Neural cell (in vitro differentiated cells): ENCODE results near the gene CFAP58. TPM values are rescaled to one million over a fixed set of nuclear protein-coding genes. Genes with fewer than 3 reads are reported as not detected.

ENCODE experiments used
- H2AFZ ChIP-seq: fragments of 200-600, 300-800 bp; sonication (generic), shearing (Covaris generic); 2 replicates; pipeline ENCODE4 v1.6.0; 2014; ENCODE audit warnings: low read depth, mild to moderate bottlenecking, antibody characterized with exemption, low read length, moderate library complexity
- H3F3A ChIP-seq: fragments of 200-600 bp; shearing (Covaris generic); 2 replicates; pipeline ENCODE4 v1.6.1; 2016; ENCODE audit warnings: mild to moderate bottlenecking, moderate library complexity, mixed read lengths, antibody characterized with exemption, low read length; ENCODE audit not compliant: insufficient read depth, poor library complexity, severe bottlenecking
- H3K27ac ChIP-seq: fragments of 200-600, 300-800 bp; sonication (generic), shearing (Covaris generic); 2 replicates; pipeline ENCODE4 v1.5.1; 2014; ENCODE audit warnings: mild to moderate bottlenecking, low read length, moderate library complexity
- H3K27me3 ChIP-seq: fragments of 300-800, 200-600 bp; sonication (generic), shearing (Covaris generic); 2 replicates; pipeline ENCODE4 v1.6.0; 2014; ENCODE audit warnings: mild to moderate bottlenecking, low read depth, low read length, moderate library complexity; ENCODE audit not compliant: insufficient read depth
- H3K36me3 ChIP-seq: fragments of 300-800, 200-600 bp; sonication (generic), shearing (Covaris generic); 2 replicates; pipeline ENCODE4 v1.5.1; 2014; ENCODE audit warnings: mild to moderate bottlenecking, antibody characterized with exemption, low read length, moderate library complexity; ENCODE audit not compliant: insufficient read depth
- H3K4me2 ChIP-seq: fragments of 300-800, 200-600 bp; sonication (generic), shearing (Covaris generic); 2 replicates; pipeline ENCODE4 v1.6.0; 2014; ENCODE audit warnings: mild to moderate bottlenecking, low read length
- H3K4me3 ChIP-seq: fragments of 300-800, 200-600 bp; sonication (generic), shearing (Covaris generic); 2 replicates; pipeline ENCODE4 v1.5.1; 2014; ENCODE audit warnings: mild to moderate bottlenecking, low read length, moderate library complexity
- H3K79me2 ChIP-seq: fragments of 200-600 bp; shearing (Covaris generic); replicated peaks from 2 replicates; pipeline ENCODE4 v1.6.0; 2014; ENCODE audit warnings: mild to moderate bottlenecking, low read length, moderate library complexity; ENCODE audit not compliant: insufficient read depth
- H3K9ac ChIP-seq: fragments of 300-800, 200-600 bp; sonication (generic), shearing (Covaris generic); 2 replicates; pipeline ENCODE4 v1.6.1; 2016; ENCODE audit warnings: mild to moderate bottlenecking, low read length, mixed read lengths
- H3K9me2 ChIP-seq: fragments of 200-600 bp; shearing (Covaris generic); 2 replicates; pipeline ENCODE4 v1.6.1; 2016; ENCODE audit warnings: mild to moderate bottlenecking, low read length, mixed read lengths; ENCODE audit not compliant: insufficient read depth
- H3K9me3 ChIP-seq: fragments of 200-600, 300-800 bp; sonication (generic), shearing (Covaris generic); 2 replicates; pipeline ENCODE4 v1.6.1; 2016; ENCODE audit warnings: mild to moderate bottlenecking, mixed run types, low read length, moderate library complexity, mixed read lengths
- H4K20me1 ChIP-seq: fragments of 200-600 bp; shearing (Covaris generic); 2 replicates; pipeline ENCODE4 v1.6.1; 2016; ENCODE audit warnings: mild to moderate bottlenecking, mixed run types; ENCODE audit not compliant: insufficient read depth
- CTCF ChIP-seq: fragments of 450-650 bp; IDR thresholded peaks from 2 replicates; pipeline ENCODE4 v1.5.1; 2014; ENCODE audit warnings: antibody characterized with exemption, mild to moderate bottlenecking, moderate library complexity; ENCODE audit not compliant: poor library complexity, severe bottlenecking
- EP300 ChIP-seq: fragments of 450-650 bp; conservative IDR thresholded peaks from 2 replicates; pipeline ENCODE4 v1.6.1; 2014; ENCODE audit warnings: antibody characterized with exemption, mild to moderate bottlenecking, moderate library complexity; ENCODE audit not compliant: poor library complexity, severe bottlenecking
- EZH2 ChIP-seq: fragments of 200-600, 300-800 bp; shearing (Covaris generic), sonication (generic); IDR thresholded peaks from 2 replicates; pipeline ENCODE4 v1.6.1; 2014; ENCODE audit warnings: antibody characterized with exemption, low read length, borderline replicate concordance, mild to moderate bottlenecking; ENCODE audit not compliant: insufficient read depth, poor library complexity, severe bottlenecking
- MXI1 ChIP-seq: fragments of 450-650 bp; conservative IDR thresholded peaks from 2 replicates; pipeline ENCODE4 v1.6.1; 2014; ENCODE audit warnings: antibody characterized with exemption, mild to moderate bottlenecking; ENCODE audit not compliant: poor library complexity, severe bottlenecking
- POLR2AphosphoS5 ChIP-seq: IDR thresholded peaks from 2 replicates; pipeline ENCODE4 v1.6.1; 2012
- RAD21 ChIP-seq: fragments of 450-650 bp; conservative IDR thresholded peaks from 2 replicates; pipeline ENCODE4 v1.6.1; 2014; ENCODE audit warnings: antibody characterized with exemption, mild to moderate bottlenecking, moderate library complexity
- REST ChIP-seq: IDR thresholded peaks from 2 replicates; pipeline ENCODE4 v1.6.1; 2012; ENCODE audit warnings: borderline replicate concordance
- SMC3 ChIP-seq: fragments of 450-650 bp; conservative IDR thresholded peaks from 2 replicates; pipeline ENCODE4 v1.6.1; 2014; ENCODE audit warnings: antibody characterized with exemption, mild to moderate bottlenecking, moderate library complexity; ENCODE audit not compliant: poor library complexity
- TAF1 ChIP-seq: IDR thresholded peaks from 2 replicates; pipeline ENCODE4 v1.6.1; 2012; ENCODE audit warnings: low read depth
- polyA plus RNA-seq: library from polyadenylated mRNA; depleted of rRNA; stranded (reverse); fragments of >200 nt; gene quantifications from 2 replicates; pipeline ENCODE4 v1.2.3, GENCODE V29; 2014

The CFAP58 gene
- polyA plus RNA-seq, 1 donor from 2014 or later = not detected

- no peaks in the 10 kb centered on the region for H3F3A ChIP-seq
- no peak overlapping the region for H3K27ac ChIP-seq
- no peaks in the 10 kb centered on the region for H3K9me2 ChIP-seq
- no peak overlapping the region for H2AFZ ChIP-seq
- no peaks in the 10 kb centered on the region for H4K20me1 ChIP-seq
- no peak for TF ChIP-seq MXI1
- no peak for TF ChIP-seq POLR2AphosphoS5
- no peak for TF ChIP-seq CTCF
- TF ChIP-seq TAF1 = no peak
- TF ChIP-seq SMC3 = no peak
- no peak for TF ChIP-seq EZH2
- TF ChIP-seq REST = no peak
- TF ChIP-seq RAD21 = no peak
- no peak for TF ChIP-seq EP300
- no peaks in the 10 kb centered on the region for H3K79me2 ChIP-seq
- H3K36me3 ChIP-seq = no peaks in the 10 kb centered on the region
- peaks cover 28% of the 10 kb centered on the region for H3K27me3 ChIP-seq
- no peaks in the 10 kb centered on the region for H3K9me3 ChIP-seq
- H3K9ac ChIP-seq = no peak overlapping the region
- no peak overlapping the region for H3K4me3 ChIP-seq
- no peak overlapping the region for H3K4me2 ChIP-seq
These were observed 19.8 kb upstream of the CFAP58 start for GRCh38 chr10:104333728-104334373.

GRCh38 chr10:104334561-104334960, 19.1 kb upstream of the CFAP58 start:
- no peaks in the 10 kb centered on the region for H4K20me1 ChIP-seq
- H3K4me2 ChIP-seq = no peak overlapping the region
- no peaks in the 10 kb centered on the region for H3K9me2 ChIP-seq
- H3F3A ChIP-seq = no peaks in the 10 kb centered on the region
- H2AFZ ChIP-seq = no peak overlapping the region
- TF ChIP-seq SMC3 = no peak
- TF ChIP-seq EZH2 = no peak
- TF ChIP-seq MXI1 = no peak
- TF ChIP-seq TAF1 = no peak
- TF ChIP-seq EP300 = no peak
- TF ChIP-seq CTCF = no peak
- TF ChIP-seq POLR2AphosphoS5 = no peak
- TF ChIP-seq RAD21 = no peak
- no peak for TF ChIP-seq REST
- H3K27ac ChIP-seq = no peak overlapping the region
- H3K27me3 ChIP-seq = peaks cover 34% of the 10 kb centered on the region
- H3K79me2 ChIP-seq = no peaks in the 10 kb centered on the region
- H3K9me3 ChIP-seq = no peaks in the 10 kb centered on the region
- H3K9ac ChIP-seq = no peak overlapping the region
- no peaks in the 10 kb centered on the region for H3K36me3 ChIP-seq
- no peak overlapping the region for H3K4me3 ChIP-seq
